CD8-positive, alpha-beta memory T cell (primary cell): Measurements from ENCODE around the gene RAB26. TPM values are rescaled to one million over a fixed set of nuclear protein-coding genes. Genes with fewer than 3 reads are reported as not detected.
"Not testable (repeated sequence)": the region's sequence is repeated elsewhere in the genome, so short reads cannot be mapped to it uniquely, and the experiment has no call there.

ENCODE experiments used
- CTCF ChIA-PET: fragments of 350-600 bp; sonication (Branson Sonifier 250); formaldehyde crosslinking; loops from one replicate; lab custom pipeline; 2021; ENCODE audit warnings: antibody characterized with exemption; lab: Charles Lee
- POLR2A ChIA-PET: fragments of 350-600 bp; sonication (Branson Sonifier 250); formaldehyde crosslinking; loops from one replicate; lab custom pipeline; 2021; ENCODE audit warnings: antibody characterized with exemption; lab: Charles Lee
- DNase-seq, 5 donors: peaks; one replicate each; pipeline versions ENCODE4 v3.0.0 to v3.0.0-alpha.2; 2020 to 2022; ENCODE audit warnings: mixed read lengths in 1 of 5
- H3K27ac ChIP-seq: one replicate; pipeline ENCODE4 v1.7.0; 2013; ENCODE audit warnings: low read depth, mild to moderate bottlenecking, low read length, moderate library complexity
- H3K27me3 ChIP-seq: 2 replicates; pipeline ENCODE4 v1.7.0; 2013; ENCODE audit warnings: low read length, mild to moderate bottlenecking; ENCODE audit not compliant: insufficient read depth, poor library complexity, severe bottlenecking
- H3K36me3 ChIP-seq: 2 replicates; pipeline ENCODE4 v1.7.0; 2013; ENCODE audit warnings: mild to moderate bottlenecking, low read length, moderate library complexity; ENCODE audit not compliant: insufficient read depth
- H3K4me1 ChIP-seq: 2 replicates; pipeline ENCODE4 v1.7.0; 2013; ENCODE audit warnings: mild to moderate bottlenecking, low read length, moderate library complexity; ENCODE audit not compliant: insufficient read depth
- H3K4me3 ChIP-seq: 2 replicates; pipeline ENCODE4 v1.7.0; 2013; ENCODE audit warnings: mild to moderate bottlenecking, low read length
- H3K9me3 ChIP-seq: 2 replicates; pipeline ENCODE4 v1.7.0; 2013; ENCODE audit warnings: mild to moderate bottlenecking, low read length
- H3K27ac Mint-ChIP-seq, 8 donors: one replicate each; pipeline ENCODE4 v1.8.0; 2020 to 2021; ENCODE audit warnings: mixed read lengths in 8 of 8, mild to moderate bottlenecking in 6 of 8, inconsistent platforms in 3 of 8, moderate library complexity in 3 of 8
- H3K27me3 Mint-ChIP-seq, 2 donors: one replicate each; pipeline ENCODE4 v1.8.0; 2020 to 2021; ENCODE audit warnings: mixed read lengths in 2 of 2, mild to moderate bottlenecking in 1 of 2, moderate library complexity in 1 of 2
- H3K36me3 Mint-ChIP-seq, 3 donors: one replicate each; pipeline ENCODE4 v1.8.0; 2020 to 2021; ENCODE audit warnings: mixed read lengths in 3 of 3, inconsistent platforms in 1 of 3, mild to moderate bottlenecking in 1 of 3
- H3K4me1 Mint-ChIP-seq, 3 donors: one replicate each; pipeline ENCODE4 v1.8.0; 2020 to 2021; ENCODE audit warnings: mixed read lengths in 3 of 3, inconsistent platforms in 1 of 3, mild to moderate bottlenecking in 1 of 3
- H3K4me3 Mint-ChIP-seq, 7 donors: one replicate each; pipeline ENCODE4 v1.8.0; 2020 to 2021; ENCODE audit warnings: mixed read lengths in 7 of 7, mild to moderate bottlenecking in 6 of 7, moderate library complexity in 4 of 7, inconsistent platforms in 2 of 7
- H3K9me3 Mint-ChIP-seq, 5 donors: one replicate each; pipeline ENCODE4 v1.8.0; 2020 to 2022; ENCODE audit warnings: mixed read lengths in 5 of 5, mild to moderate bottlenecking in 3 of 5, moderate library complexity in 2 of 5, inconsistent platforms in 1 of 5
- polyA plus RNA-seq: library from polyadenylated mRNA; unstranded; fragments of 300-500 nt; fragmentation: Illumina TruSeq; gene quantifications from one replicate; pipeline ENCODE4 v1.2.3, GENCODE V29; 2021
- total RNA-seq, 2 experiments: library from RNA; stranded (reverse); gene quantifications; one replicate each; pipeline ENCODE4 v1.2.3, GENCODE V29; 2021

The RAB26 gene
- total and polyA plus RNA-seq, 3 experiments from 2014 or later, result 0.20 to 0.75 (median 0.55) TPM

DNA sequence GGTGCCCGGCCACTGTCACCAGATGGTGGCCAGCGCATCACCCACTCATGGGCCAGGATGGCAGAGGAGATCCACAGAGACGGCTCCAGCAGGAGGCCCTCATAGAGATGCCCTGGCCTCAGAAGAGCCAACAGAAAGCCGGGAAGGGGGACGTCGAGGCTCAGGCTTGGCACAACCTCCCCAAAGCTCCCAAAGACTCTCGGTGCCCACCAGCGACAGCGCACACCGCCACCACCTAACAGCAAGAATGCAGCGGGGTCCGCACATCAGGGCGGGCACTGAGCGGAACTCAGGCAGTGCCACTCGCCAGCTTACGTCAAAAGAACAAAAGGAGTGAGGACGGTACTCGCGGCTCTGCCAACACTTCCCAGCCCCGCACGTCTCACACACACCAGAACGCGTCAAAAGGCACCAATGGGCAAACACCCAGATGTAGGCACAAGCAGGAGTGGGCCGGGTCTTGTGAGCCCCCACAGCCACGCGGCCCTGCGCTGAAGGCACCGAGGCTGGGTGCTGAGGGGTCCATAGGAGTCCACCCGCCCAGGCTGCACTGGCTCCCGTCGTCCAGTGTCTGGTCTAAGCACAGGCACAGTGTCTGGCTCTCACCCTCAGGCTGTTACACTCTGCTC lies 21.4 kb upstream of the RAB26 start:
- H3K27ac ChIP-seq, CTCF ChIA-PET, H3K9me3 Mint-ChIP-seq, H3K4me1 ChIP-seq, H3K9me3 ChIP-seq, H3K27me3 Mint-ChIP-seq, H3K27me3 ChIP-seq, H3K36me3 Mint-ChIP-seq, POLR2A ChIA-PET, H3K36me3 ChIP-seq, H3K4me3 ChIP-seq: not testable (repeated sequence)
- peak in 1 of 5 donors; percentile 32 for DNase-seq
- peak overlapping the region in 5 of 8 donors; percentile 43 to 81 (median 73) for H3K27ac Mint-ChIP-seq
- H3K4me1 Mint-ChIP-seq, result peaks cover 11 to 24% (median 13%) of the 10 kb centered on the region in 3 donors
- peak overlapping the region in 3 of 7 donors; percentile 35 to 64 (median 52) for H3K4me3 Mint-ChIP-seq

DNA sequence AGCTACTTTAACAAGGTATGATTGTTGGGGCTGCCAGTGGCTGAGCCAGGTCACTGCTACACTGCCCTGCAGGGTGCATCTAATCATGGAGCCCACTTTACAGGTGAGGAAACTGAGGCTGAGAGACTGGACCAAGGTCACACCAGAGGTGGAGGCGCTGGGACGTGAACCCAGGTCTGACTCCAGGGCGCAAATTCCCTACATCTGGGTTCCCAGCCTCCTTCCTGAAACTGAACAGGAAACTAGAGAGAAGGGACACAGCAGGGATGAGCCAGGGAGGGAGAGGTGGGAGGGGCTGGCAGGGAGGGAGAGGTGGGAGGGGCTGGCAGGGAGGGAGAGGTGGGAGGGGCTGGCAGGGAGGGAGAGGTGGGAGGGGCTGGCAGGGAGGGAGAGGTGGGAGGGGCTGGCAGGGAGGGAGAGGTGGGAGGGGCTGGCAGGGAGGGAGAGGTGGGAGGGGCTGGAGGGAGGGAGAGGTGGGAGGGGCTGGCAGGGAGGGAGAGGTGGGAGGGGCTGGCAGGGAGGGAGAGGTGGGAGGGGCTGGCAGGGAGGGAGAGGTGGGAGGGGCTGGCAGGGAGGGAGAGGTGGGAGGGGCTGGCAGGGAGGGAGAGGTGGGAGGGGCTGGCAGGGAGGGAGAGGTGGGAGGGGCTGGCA lies 20.7 kb upstream of the RAB26 start:
- peak overlapping the region in 1 of 7 donors; percentile 54 for H3K4me3 Mint-ChIP-seq
- H3K27ac Mint-ChIP-seq, result peak overlapping the region in 1 of 8 donors; percentile 66
- CTCF ChIA-PET, result not testable (repeated sequence)

DNA sequence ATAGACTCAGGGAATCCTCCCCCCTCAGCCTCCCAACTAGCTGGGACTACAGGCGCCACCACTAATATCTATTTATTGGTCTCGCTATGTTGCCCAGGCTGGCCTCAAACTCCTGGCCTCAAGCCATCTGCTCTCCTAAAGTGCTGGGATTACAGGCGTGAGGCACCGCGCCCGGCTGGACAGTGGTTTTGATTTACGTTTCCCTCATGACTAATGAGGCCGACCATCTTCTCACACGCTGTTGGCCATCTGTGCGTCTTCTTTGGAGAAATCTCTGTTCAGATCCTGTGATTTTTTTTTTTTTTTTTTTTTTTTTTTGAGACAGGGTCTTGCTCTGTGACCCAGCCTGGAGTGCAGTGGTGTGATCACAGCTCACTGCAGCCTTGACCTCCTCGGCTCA lies 19.2 kb upstream of the RAB26 start:
- H3K27me3 Mint-ChIP-seq, POLR2A ChIA-PET, H3K9me3 Mint-ChIP-seq, H3K9me3 ChIP-seq, H3K36me3 ChIP-seq, H3K27me3 ChIP-seq, H3K27ac ChIP-seq, H3K36me3 Mint-ChIP-seq, DNase-seq, H3K4me3 ChIP-seq, CTCF ChIA-PET, H3K4me1 ChIP-seq: not testable (repeated sequence)
- peak overlapping the region in 2 of 7 donors; percentile 79 to 81 for H3K4me3 Mint-ChIP-seq
- peak overlapping the region in 1 of 8 donors; percentile 65 for H3K27ac Mint-ChIP-seq
- peaks cover 11 to 21% (median 13%) of the 10 kb centered on the region in 3 donors for H3K4me1 Mint-ChIP-seq

More for the DNA sequence above, 20.7 kb upstream of the RAB26 start:
- H3K36me3 ChIP-seq, DNase-seq, H3K9me3 ChIP-seq, H3K36me3 Mint-ChIP-seq, H3K9me3 Mint-ChIP-seq, H3K27me3 ChIP-seq, POLR2A ChIA-PET, H3K27ac ChIP-seq, H3K4me3 ChIP-seq, H3K27me3 Mint-ChIP-seq, H3K4me1 ChIP-seq: not testable (repeated sequence)
- peaks cover 11 to 21% (median 13%) of the 10 kb centered on the region in 3 donors for H3K4me1 Mint-ChIP-seq

DNA sequence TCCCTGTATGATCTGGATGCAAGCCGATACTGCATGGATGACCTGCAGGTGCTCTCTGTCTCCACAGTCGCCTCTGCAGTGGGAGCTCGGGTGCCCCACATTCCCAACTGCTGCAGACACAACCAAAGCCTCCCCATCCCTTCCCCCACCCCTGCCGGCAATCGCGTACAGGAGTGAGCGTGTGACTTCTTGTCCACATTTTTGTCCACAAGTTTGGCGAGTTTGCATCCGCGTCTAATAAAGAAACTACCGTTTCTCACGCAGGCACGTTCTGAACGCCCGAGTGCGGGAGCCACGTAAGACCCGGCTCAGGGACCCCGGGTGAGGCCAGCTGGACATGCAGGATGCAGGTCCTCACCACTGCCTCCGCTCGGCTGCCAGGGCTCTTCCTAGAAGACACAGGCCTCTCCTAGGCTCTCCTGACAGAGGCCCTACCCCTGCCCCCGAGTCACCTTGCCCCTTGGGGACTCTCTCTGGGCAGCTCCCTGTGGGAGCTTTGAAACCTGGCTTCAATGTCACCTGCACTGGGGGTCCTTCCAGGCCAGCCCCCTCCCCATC lies 18.5 kb upstream of the RAB26 start:
- H3K4me3 Mint-ChIP-seq, H3K4me1 ChIP-seq, H3K9me3 Mint-ChIP-seq, H3K27me3 ChIP-seq, H3K27me3 Mint-ChIP-seq, DNase-seq, H3K36me3 ChIP-seq, H3K9me3 ChIP-seq, H3K4me3 ChIP-seq, H3K36me3 Mint-ChIP-seq, POLR2A ChIA-PET, CTCF ChIA-PET, H3K27ac ChIP-seq: not testable (repeated sequence)
- H3K27ac Mint-ChIP-seq, result peak overlapping the region in 2 of 8 donors; percentile 61 to 91
- H3K4me1 Mint-ChIP-seq, result peaks cover 11 to 21% (median 13%) of the 10 kb centered on the region in 3 donors

DNA sequence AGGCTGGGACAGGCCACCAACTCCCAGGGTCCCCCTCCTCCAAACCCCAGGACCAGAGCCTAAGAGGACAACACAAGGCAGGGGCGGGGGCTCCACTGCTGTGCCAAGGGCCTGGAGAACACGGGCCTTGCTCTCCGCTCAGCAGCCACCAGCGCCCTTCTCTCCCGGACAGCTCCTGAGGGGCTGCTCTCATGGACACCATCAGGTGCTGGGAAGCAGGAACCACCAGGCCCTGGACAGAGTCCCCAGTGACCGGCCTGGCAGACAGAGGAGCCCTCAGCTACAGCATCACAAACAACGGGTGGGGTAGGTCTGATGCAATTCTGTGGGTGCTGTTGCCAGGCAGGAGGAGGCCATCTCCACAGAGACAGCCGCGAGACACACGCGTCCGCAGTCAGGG lies 14.6 kb upstream of the RAB26 start:
- H3K27me3 ChIP-seq, H3K4me1 ChIP-seq, H3K9me3 ChIP-seq, H3K4me1 Mint-ChIP-seq, POLR2A ChIA-PET, H3K4me3 ChIP-seq, H3K4me3 Mint-ChIP-seq, H3K27ac Mint-ChIP-seq, H3K27ac ChIP-seq, DNase-seq, H3K9me3 Mint-ChIP-seq, H3K36me3 ChIP-seq, H3K27me3 Mint-ChIP-seq, H3K36me3 Mint-ChIP-seq, CTCF ChIA-PET: not testable (repeated sequence)

DNA sequence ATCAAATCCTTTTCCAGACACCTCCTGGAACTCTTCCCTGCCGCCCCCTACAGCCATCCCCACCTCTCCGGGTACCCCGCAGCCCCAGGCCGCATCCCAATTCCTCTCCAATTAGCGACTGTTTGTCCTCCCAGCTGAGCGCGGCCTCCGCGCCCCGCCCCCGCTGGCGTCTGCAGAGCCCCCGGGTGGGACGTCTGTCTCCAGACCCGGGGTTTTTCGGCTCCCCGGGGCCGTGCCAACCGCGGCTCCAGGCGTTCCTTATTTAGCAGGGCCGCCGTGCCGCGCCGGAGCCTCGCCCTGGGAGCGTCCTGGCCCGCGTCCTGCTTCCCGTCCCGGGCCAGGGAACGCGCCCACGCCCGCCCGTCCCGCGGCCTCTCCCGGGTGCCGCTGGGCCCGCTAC lies 13.4 kb upstream of the RAB26 start:
- H3K4me1 Mint-ChIP-seq, H3K27me3 Mint-ChIP-seq, H3K36me3 ChIP-seq, H3K27me3 ChIP-seq, H3K27ac ChIP-seq, H3K36me3 Mint-ChIP-seq, H3K4me3 ChIP-seq, POLR2A ChIA-PET, CTCF ChIA-PET, H3K4me1 ChIP-seq, H3K9me3 ChIP-seq, H3K9me3 Mint-ChIP-seq: not testable (repeated sequence)
- peak overlapping the region; percentile 58 to 86 (median 74) for H3K4me3 Mint-ChIP-seq
- peak in 1 of 5 donors; percentile 36 for DNase-seq
- H3K27ac Mint-ChIP-seq, result peak overlapping the region in 3 of 8 donors; percentile 54 to 68 (median 66)

DNA sequence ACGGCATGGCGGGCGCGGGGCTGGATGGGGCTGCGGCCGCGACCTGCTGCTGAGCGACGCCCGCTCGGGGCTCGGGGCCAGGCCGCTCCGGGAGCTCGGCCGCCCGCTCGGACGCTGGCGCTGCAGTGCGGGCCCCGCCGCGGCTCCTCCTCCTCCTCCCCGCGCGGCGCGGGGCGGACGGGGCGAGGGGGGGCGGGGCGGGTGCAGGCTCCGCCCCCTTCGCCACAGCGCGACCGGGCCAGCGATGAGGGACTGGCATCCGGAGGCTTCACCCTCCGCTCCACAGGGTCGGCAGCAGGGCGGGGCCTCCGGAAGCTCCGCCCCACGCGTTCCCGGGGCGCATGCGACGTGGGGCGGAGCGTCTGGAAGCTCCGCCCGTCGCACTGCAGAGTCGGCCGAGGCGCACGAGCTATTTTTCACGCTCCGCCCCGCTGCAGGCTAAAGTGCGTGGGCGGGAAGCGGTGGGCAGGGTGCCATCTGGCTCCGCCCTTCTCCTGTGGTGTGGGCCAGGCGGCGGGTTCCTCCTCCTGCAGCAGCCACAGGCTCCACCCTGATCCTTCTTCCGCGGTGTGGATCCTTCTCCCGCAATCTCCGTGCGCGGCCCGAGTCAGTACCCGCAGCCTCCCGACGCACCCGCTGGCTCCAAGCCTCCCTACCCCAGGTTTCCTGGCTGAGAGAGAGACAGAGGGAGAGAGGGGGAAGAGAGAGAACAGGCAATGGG lies 12.5 kb upstream of the RAB26 start, which contains the start of gene PKD1:
Gene PKD1, minus strand, starts transcription at position 129 of the 721 bp plus-strand sequence. CDS start 209 bp downstream, outside the sequence.
- H3K27me3 ChIP-seq, H3K4me1 ChIP-seq, H3K36me3 Mint-ChIP-seq, H3K9me3 ChIP-seq, H3K36me3 ChIP-seq, H3K27me3 Mint-ChIP-seq, H3K9me3 Mint-ChIP-seq: not testable (repeated sequence)
- Mint-ChIP-seq H3K4me1 (peaks cover 9 to 14% (median 11%) of the 10 kb centered on the region in 3 donors), H3K27ac (peak within 1 kb of the TSS; percentile 24 to 98 (median 93)), H3K4me3 (peak within 1 kb of the TSS; percentile 84 to 96 (median 92))
- H3K27ac ChIP-seq, result peak within 1 kb of the TSS; percentile 38
- ChIA-PET POLR2A (interaction anchor here (1.0 kb wide), 1 partner anchor 19 kb away, joined by 7 read pairs; the partner anchor contains the start of gene TRAF7), CTCF (interaction anchor here (1.1 to 2.0 kb wide), 3 partner anchors 13 to 113 kb away, joined by 3 to 5 read pairs (median 3); no protein-coding TSS in a partner anchor)
- peak; percentile 97 to 100 (median 99) for DNase-seq
- peak within 1 kb of the TSS; percentile 28 for H3K4me3 ChIP-seq
